Right atrium auricular region (tissue), 2 donors: Measurements from ENCODE around the gene ABR. TPM values are rescaled to one million over a fixed set of nuclear protein-coding genes. Genes with fewer than 3 reads are reported as not detected.
"Not testable (repeated sequence)": the region's sequence is repeated elsewhere in the genome, so short reads cannot be mapped to it uniquely, and the experiment has no call there.

Source experiments
- DNase-seq: peaks from one replicate; pipeline ENCODE4 v3.0.0-alpha.2; 2019; ENCODE audit warnings: low spot score
- H3K27ac ChIP-seq, 2 donors: fragments of 200-600 bp; sonication (generic); 1 replicate in 1 of 2; 2 replicates in 1 of 2; pipeline ENCODE4 v1.5.1; 2016 to 2019
- H3K27me3 ChIP-seq, 2 donors: fragments of 200-600 bp; sonication (generic); one replicate each; pipeline versions ENCODE4 v1.5.1 to v1.6.0; 2017 to 2019
- H3K36me3 ChIP-seq: fragments of 200-600 bp; sonication (generic); one replicate; pipeline ENCODE4 v1.5.1; 2016
- H3K4me1 ChIP-seq, 2 donors: fragments of 200-600 bp; sonication (generic); one replicate each; pipeline versions ENCODE4 v1.5.1 to v1.6.0; 2017 to 2019
- H3K4me3 ChIP-seq, 2 donors: fragments of 200-600 bp; sonication (generic); 1 replicate in 1 of 2; 2 replicates in 1 of 2; pipeline ENCODE4 v1.5.1; 2017 to 2019; ENCODE audit warnings: mild to moderate bottlenecking in 1 of 2, moderate library complexity in 1 of 2
- H3K9me3 ChIP-seq, 2 donors: fragments of 200-600 bp; sonication (generic); one replicate each; pipeline ENCODE4 v1.5.1; 2019
- total RNA-seq, 2 donors: library from RNA; depleted of rRNA; stranded (reverse); fragments of >200 nt; gene quantifications; one replicate each; pipeline ENCODE4 v1.1.0, GENCODE V29; 2016
- TF ChIP-seq, protein P1 (sequence below), 2 donors: fragments of 200-600 bp; sonication (generic); IDR thresholded peaks; one replicate each; pipeline ENCODE4 v1.5.1; 2019; ENCODE audit warnings: antibody characterized with exemption in 2 of 2

The ABR gene
- total RNA-seq, 2 donors from 2014 or later, result 94.9 to 116 TPM

DNA sequence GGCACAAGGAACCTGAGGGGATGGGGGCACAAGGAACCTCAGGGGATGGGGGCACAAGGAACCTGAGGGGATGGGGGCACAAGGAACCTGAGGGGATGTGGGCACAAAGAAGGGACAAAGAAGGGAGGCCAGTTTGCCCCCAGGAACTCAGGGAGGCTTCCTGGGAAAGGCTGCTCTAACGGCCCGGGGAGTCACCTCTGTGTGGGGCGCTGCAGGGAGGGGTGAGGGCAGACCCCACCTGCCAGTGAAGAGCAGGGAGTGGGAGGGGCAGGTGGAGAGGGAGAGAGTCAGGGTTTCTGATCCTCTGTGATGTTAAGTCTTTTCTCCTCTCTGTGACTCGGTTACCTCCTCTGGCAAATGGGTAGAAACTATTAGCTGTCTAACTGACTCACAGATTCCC is 125.1 kb downstream of the ABR start:
- Histone ChIP-seq H3K27ac (no peak overlapping the region), H3K27me3 (no peaks in the 10 kb centered on the region), H3K36me3 (peaks cover 45% of the 10 kb centered on the region), H3K4me3 (no peak overlapping the region), H3K4me1 (no peaks in the 10 kb centered on the region), H3K9me3 (no peaks in the 10 kb centered on the region)
- no peak for DNase-seq
- TF ChIP-seq, protein P1, sequence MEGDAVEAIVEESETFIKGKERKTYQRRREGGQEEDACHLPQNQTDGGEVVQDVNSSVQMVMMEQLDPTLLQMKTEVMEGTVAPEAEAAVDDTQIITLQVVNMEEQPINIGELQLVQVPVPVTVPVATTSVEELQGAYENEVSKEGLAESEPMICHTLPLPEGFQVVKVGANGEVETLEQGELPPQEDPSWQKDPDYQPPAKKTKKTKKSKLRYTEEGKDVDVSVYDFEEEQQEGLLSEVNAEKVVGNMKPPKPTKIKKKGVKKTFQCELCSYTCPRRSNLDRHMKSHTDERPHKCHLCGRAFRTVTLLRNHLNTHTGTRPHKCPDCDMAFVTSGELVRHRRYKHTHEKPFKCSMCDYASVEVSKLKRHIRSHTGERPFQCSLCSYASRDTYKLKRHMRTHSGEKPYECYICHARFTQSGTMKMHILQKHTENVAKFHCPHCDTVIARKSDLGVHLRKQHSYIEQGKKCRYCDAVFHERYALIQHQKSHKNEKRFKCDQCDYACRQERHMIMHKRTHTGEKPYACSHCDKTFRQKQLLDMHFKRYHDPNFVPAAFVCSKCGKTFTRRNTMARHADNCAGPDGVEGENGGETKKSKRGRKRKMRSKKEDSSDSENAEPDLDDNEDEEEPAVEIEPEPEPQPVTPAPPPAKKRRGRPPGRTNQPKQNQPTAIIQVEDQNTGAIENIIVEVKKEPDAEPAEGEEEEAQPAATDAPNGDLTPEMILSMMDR (IDR thresholded peaks at IDR 0.05), result no peak

DNA sequence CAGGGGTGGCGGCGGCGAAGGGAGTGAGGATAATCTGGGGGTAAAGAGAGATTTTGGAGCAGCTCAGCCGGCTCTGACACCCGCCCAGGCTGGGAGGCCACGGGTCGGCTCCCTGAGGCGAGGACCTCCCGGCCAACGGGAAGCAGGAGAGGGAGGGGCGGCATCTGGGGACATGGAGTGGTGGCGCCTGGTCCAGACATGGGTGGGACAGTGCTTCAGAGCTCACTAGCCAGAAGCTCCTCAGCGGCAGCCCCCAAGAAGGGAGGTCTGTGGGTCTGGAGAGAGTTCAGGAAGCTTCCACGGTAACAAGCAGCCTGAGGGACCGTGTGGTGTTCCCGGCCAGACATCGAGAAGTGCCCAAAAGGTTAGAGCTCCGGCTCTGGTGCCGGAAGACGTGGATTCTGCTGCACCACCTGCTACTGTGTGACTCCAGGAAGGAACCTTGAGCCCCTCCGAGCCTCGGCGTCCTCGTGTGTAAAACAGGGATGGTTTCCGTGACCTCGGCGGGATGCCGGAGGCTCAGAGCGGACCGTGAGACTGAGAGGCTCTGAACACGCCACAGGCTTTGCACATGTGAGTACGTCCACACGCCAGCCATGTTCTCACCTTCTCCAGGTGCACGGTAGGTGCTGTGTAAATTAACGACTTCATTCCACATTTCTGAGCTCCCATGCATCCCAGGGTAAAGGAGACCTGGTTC is 126.0 kb downstream of the ABR start:
- Histone ChIP-seq H3K27me3 (no peaks in the 10 kb centered on the region), H3K36me3 (peaks cover 52% of the 10 kb centered on the region), H3K4me3 (no peak overlapping the region), H3K4me1 (no peaks in the 10 kb centered on the region), H3K27ac (no peak overlapping the region), H3K9me3 (no peaks in the 10 kb centered on the region)
- no peak for DNase-seq
- TF ChIP-seq, protein P1 (IDR thresholded peaks at IDR 0.05), result no peak

DNA sequence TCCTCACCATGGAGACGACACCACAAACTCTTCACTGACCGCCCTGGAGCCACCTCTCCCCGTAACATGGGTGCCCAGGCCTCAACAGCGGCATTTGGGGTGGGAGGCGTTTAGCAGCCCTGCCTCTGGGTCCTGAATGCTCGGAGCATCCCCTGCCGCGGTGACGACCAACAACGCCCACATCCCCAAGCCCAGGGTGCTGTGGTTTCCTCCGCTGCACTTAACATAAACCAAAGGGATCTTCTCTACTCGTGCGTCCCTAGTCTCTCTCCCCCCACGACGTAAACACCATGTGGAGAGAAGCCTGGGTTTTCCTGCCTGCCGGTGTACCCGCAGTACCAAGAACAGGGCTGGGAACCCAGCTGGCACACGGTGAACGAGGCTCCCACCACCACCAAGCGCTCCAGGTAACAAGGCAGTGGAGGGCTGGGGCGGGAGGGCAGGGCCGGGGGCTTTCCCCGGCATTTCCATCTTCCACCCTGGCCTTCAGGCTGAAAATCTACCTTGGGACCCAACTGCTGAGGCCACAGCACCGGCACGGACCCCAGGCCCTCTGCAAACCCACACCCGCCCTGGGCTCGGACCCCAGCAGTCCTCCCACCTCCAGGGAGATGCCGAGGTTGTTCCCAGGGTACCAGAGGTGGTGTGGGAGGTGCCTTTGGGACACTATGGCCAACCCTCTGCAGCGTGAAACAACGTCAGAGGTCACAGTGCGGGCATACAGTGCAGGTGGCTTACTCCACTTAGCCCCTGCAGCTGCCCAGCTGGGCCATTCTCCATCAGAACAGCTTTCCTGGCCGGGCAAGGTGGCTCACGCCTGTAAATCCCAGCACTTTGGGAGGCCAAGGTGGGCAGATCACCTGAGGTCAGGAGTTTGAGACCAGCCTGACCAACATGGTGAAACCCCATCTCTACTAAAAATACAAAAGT is 128.5 kb downstream of the ABR start:
- Histone ChIP-seq H3K27ac (no peak overlapping the region), H3K4me3 (no peak overlapping the region), H3K4me1 (peaks cover 0 to 22% of the 10 kb centered on the region in 2 donors), H3K27me3 (no peaks in the 10 kb centered on the region), H3K36me3 (peaks cover 41% of the 10 kb centered on the region), H3K9me3 (no peaks in the 10 kb centered on the region)
- TF ChIP-seq, protein P1 (IDR thresholded peaks at IDR 0.05), result no peak
- DNase-seq, result no peak

DNA sequence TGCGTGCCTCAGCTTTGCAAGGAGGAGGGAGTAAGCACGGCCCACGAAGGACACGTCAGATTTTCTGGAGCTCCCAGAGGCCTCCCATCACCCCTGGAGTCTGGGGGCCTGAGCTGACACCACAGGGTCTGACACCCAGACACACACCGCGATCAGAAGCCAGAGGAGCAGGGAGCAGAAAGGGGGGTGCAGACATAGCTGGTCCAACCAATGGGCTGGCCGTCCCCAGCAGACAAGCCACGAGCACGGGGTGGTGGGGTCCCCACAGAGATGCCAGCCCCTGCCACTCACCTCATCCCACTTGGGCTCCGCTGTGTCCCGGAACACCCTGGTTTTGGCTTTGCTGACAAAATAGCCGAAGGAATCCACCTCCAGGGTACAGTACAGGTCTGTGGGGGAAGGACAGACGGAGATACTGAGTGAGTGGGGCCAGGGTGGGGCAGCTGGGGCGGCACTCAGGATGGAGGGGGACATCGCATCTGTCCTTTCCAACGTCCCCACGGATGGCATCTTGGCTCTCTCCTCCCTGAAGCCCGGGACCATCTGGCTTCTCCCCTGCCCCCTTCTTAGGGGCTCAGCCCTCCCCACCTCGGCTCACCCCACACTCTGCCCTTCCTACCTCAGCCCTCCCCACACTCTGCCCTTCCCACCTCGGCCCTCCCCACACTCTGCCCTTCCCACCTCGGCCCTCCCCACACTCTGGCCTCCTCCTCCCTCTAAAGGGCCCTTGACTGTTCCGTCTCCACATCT is 129.4 kb downstream of the ABR start:
- no peaks in the 10 kb centered on the region for H3K9me3 ChIP-seq
- H3K27me3 ChIP-seq, result no peaks in the 10 kb centered on the region
- no peak overlapping the region for H3K4me3 ChIP-seq
- peaks cover 40% of the 10 kb centered on the region for H3K36me3 ChIP-seq
- no peak for DNase-seq
- H3K27ac ChIP-seq, result no peak overlapping the region
- TF ChIP-seq, protein P1 (IDR thresholded peaks at IDR 0.05), result no peak
- peaks cover 0 to 25% of the 10 kb centered on the region in 2 donors for H3K4me1 ChIP-seq

DNA sequence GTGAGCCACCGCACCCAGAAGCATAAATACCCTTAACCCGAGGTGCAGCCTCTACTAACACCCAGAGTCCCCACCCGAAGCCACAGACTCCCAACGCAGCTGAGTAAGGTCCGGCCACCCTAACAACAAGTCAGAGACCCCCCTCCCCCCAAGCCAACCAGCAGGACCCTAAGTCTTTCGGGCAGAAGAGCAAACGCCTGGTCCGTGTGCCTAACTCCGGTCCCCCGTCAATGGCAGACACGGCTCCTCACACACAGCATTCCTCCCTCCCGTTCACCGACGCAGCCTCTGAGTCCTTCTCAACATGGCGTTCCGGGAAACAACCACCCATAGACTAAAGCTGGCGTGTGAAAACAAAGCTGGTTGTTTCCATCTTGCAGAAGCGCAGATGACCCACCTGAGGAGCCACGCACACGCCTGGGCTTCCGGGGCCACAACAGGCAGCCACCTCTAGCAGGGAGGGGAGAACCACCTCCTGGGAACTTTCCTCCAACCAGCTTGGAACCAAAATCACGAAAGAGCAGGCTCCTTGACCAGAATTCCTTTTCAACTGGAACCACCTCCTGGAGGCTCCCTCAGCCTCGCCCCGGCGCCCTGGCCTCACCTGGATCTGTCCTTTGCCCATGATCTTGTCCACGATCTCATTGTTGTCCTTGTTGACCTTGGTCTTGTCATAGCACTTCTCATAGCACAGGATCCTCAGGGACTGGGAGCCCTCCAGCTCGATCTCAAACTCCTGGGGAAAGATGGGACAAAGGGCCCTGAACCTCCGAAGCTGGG is 130.1 kb downstream of the ABR start:
- H3K4me1 ChIP-seq, result peaks cover 0 to 33% of the 10 kb centered on the region in 2 donors

DNA sequence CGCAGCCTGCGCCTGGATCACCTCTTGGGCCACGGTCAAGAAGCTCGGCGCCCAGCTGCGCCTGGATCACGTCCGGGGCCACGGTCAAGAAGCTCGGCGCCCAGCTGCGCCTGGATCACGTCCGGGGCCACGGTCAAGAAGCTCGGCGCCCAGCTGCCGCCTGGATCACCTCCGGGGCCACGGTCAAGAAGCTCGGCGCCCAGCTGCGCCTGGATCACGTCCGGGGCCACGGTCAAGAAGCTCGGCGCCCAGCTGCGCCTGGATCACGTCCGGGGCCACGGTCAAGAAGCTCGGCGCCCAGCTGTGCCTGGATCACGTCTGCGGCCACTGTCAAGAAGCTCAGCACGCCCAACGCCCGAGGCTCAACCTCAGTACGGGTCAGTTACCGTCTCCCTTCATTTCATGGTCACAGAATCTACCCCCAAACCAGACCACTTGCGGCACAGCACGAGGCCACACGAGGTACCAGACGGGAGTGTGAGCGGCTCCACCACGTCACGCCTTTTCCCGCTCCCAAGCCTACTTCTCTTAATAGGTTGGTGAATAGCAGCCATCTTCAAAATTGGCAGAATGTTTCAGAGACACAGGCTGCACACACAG is 131.2 kb downstream of the ABR start:
- not testable (repeated sequence) for H3K9me3 ChIP-seq, H3K27me3 ChIP-seq, DNase-seq, H3K4me3 ChIP-seq
- H3K36me3 ChIP-seq, result peaks cover 27% of the 10 kb centered on the region
- peak overlapping the region; percentile 82 to 91 for H3K27ac ChIP-seq
- H3K4me1 ChIP-seq, result peaks cover 0 to 42% of the 10 kb centered on the region in 2 donors

More for the DNA sequence above, 130.1 kb downstream of the ABR start:
- Histone ChIP-seq H3K9me3 (no peaks in the 10 kb centered on the region), H3K4me3 (no peak overlapping the region), H3K27me3 (no peaks in the 10 kb centered on the region), H3K36me3 (peaks cover 33% of the 10 kb centered on the region), H3K27ac (no peak overlapping the region)
- DNase-seq, result no peak
- TF ChIP-seq, protein P1 (IDR thresholded peaks at IDR 0.05), result no peak
